ENCODE measurements around the gene ZBTB48.

Gene ZBTB48

DNA sequence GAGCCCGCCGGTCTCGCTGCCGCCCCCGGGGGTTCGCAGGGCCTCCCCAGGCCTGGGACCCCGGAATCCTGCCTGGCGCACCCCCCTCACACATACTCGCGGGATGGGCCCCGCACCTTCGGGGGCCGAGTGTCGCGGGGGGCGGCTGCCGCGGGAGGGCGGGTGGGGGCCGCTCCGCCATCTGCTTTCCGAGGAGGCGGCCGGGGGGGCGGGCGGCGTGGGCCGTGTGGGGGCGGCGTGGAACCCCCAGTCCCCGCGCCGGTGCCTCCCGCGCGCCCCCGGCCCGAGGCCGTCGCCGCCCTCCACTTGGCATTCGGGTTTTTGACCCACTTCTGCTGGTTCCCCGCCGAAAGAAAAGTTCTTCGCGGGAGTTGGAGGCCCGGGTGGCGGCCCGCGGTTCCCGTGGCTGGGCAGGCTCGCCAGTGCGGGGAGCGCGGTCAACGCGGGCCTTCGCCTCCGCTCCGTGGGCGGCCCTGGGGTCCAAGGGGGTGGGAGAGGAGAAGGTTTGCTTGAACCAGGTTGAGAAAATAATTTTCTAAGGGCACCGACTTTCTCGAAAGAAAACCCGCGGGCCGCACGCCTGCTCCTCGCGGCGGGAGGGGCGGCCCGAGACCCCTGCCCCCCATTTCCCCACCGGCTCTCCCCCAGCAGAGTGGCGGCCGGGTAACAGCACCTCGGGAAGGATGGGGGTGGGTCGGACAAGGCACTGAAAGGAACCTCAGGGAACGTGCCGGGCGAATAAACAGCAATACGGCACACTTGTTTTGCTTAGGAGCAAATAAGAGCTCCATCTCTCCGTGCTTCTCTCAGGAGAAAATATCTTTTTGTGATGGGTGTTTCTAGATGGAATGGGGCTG is 35.4 kb downstream of the ZBTB48 start:
- H3K9ac ChIP-seq (ENCODE audit: low read depth, low read length), result peak overlapping the region; percentile 73
- peaks cover 10% of the 10 kb centered on the region for H3K27me3 ChIP-seq (ENCODE audit: insufficient read depth, low read length)
- no peaks in the 10 kb centered on the region; the same call in 1 of the 2 replicates for H3K4me1 ChIP-seq (ENCODE audit: insufficient read depth, low read length)
- peaks cover 36% of the 10 kb centered on the region for H3K36me3 ChIP-seq (ENCODE audit: insufficient read depth, low read length)
- no peaks in the 10 kb centered on the region for H3K9me3 ChIP-seq (ENCODE audit: insufficient read depth, low read depth, low read length)
- 1% methylated on average over 78 of the region's 82 CpGs for WGBS
- H3K4me3 ChIP-seq (ENCODE audit: low read length), result peak overlapping the region; percentile 84
- H3K27ac ChIP-seq (ENCODE audit: low read depth, low read length), result peak overlapping the region; percentile 55; the same call in 1 of the 2 replicates

DNA sequence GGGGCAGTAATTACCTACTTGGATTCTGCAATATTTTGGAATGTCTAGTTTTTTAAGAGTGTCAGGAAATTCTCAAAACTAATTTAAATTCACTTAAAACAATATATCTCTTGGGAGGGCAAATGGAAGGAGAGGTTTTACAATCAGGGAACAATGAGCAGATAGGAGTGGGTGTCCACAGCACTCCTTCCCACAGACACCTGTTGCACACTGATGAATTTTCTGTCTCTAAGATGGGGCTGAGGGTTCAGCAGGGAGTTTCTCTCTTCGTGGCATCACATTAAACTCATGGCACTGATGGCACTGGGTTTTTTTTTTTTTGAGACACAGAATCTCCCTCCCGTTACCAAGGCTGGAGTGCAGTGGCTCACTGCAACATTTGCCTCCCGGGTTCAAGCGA is 39.3 kb downstream of the ZBTB48 start:
- Histone ChIP-seq H3K36me3 (ENCODE audit: insufficient read depth, low read length) (peaks cover 74% of the 10 kb centered on the region), H3K9me3 (ENCODE audit: insufficient read depth, low read depth, low read length) (no peaks in the 10 kb centered on the region), H3K4me3 (ENCODE audit: low read length) (no peak overlapping the region), H3K9ac (ENCODE audit: low read depth, low read length) (no peak overlapping the region), H3K27ac (ENCODE audit: low read depth, low read length) (no peak overlapping the region), H3K4me1 (ENCODE audit: insufficient read depth, low read length) (0 out of 2 replicates have a peak, but pooled peaks cover 1% of the 10 kb centered on the region), H3K27me3 (ENCODE audit: insufficient read depth, low read length) (no peaks in the 10 kb centered on the region)
- WGBS, result 95% methylated on average over 4 of the region's 4 CpGs

DNA sequence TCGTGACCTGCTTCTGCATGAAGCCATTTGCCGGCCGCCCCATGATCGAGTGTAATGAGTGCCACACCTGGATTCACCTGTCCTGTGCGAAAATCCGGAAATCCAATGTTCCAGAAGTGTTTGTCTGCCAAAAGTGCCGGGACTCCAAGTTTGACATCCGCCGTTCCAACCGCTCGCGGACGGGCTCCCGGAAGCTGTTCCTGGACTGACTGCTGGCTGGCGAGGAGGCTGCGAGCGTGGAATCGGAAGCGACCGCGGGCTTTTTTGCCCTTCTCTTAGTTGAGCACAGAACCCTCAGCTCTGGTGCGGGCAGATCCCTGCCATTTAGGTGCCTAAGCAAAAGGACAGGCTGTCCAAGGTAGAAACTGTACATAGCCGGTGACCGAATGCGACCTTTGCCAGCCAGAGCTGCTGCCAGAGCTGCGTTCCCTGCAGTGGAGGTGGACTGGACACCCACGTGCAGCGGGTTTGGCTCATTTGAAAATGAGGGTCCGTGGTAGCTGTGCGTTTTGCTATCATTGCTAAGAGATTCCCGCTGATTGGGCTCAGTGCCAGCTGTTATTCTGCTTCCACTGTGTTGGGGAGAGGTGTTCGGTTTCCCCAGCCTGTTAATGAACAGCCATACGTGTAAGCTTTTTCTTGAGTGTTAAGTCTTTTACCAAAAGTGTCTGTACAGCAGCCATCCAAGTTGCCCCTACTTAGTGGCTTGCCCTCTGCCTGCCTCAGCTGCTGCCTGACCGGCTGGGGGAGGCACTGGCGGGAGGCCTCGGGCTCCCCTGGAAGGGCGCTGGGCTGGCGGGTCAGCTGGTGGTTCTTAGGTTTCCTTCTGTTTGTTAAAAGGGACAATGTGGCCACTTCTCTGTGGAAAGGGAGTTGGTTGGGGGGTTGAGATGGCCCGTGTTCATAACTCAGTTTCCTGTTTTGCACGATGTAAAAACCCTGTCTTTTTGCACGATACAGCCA is 41.9 kb downstream of the ZBTB48 start:
- H3K9me3 ChIP-seq (ENCODE audit: insufficient read depth, low read depth, low read length), result no peaks in the 10 kb centered on the region
- no peaks in the 10 kb centered on the region for H3K27me3 ChIP-seq (ENCODE audit: insufficient read depth, low read length)
- no peak overlapping the region for H3K27ac ChIP-seq (ENCODE audit: low read depth, low read length)
- peaks cover 71% of the 10 kb centered on the region for H3K36me3 ChIP-seq (ENCODE audit: insufficient read depth, low read length)
- H3K4me3 ChIP-seq (ENCODE audit: low read length), result no peak overlapping the region
- H3K4me1 ChIP-seq (ENCODE audit: insufficient read depth, low read length), result 0 out of 2 replicates have a peak, but pooled peaks cover 2% of the 10 kb centered on the region
- no peak overlapping the region for H3K9ac ChIP-seq (ENCODE audit: low read depth, low read length)
- 95% methylated on average over 41 of the region's 41 CpGs for whole genome bisulfite sequencing

DNA sequence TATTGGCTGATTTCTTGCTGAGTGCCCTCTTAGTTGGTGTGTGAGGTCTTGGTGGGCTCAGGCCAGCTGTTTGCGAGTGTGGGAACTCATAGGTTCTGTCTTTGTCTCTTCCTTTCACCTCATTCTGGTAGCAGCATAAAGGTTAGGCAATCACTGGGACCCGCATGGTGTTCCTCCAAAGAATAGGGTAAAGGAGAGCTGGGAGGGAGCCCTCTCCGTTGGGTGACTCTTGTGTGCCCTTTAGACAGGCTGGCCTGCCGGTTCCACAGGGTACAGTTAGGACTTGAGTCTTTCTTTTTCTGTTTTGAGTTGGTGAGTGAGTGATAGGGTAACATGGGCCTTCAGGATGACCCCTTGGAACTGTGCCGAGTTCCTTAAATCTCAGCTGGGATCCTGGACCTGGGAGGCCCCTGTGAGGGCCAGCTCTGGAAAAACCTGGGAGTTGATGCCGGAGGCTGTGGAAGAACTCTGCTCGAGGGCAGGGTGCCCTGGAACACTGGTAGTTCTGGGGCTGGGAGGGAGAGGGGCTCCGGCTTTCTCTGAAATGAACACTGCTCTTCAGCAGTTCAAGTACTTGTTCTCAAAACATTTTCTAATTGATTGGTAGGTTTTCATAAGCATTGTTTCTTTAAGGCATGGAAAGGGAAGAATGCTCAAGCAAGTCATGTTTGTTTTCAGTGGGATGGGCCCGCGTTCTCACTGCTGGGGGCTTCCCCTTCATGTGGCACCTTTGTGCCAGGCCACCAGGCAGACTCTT is 42.8 kb downstream of the ZBTB48 start:
- H3K36me3 ChIP-seq (ENCODE audit: insufficient read depth, low read length), result peaks cover 71% of the 10 kb centered on the region
- H3K27me3 ChIP-seq (ENCODE audit: insufficient read depth, low read length), result no peaks in the 10 kb centered on the region
- H3K9me3 ChIP-seq (ENCODE audit: insufficient read depth, low read depth, low read length), result no peaks in the 10 kb centered on the region
- H3K4me3 ChIP-seq (ENCODE audit: low read length), result no peak overlapping the region
- WGBS, result 93% methylated on average over 10 of the region's 10 CpGs
- no peak overlapping the region for H3K9ac ChIP-seq (ENCODE audit: low read depth, low read length)
- no peak overlapping the region for H3K27ac ChIP-seq (ENCODE audit: low read depth, low read length)
- 0 out of 2 replicates have a peak, but pooled peaks cover 2% of the 10 kb centered on the region for H3K4me1 ChIP-seq (ENCODE audit: insufficient read depth, low read length)

DNA sequence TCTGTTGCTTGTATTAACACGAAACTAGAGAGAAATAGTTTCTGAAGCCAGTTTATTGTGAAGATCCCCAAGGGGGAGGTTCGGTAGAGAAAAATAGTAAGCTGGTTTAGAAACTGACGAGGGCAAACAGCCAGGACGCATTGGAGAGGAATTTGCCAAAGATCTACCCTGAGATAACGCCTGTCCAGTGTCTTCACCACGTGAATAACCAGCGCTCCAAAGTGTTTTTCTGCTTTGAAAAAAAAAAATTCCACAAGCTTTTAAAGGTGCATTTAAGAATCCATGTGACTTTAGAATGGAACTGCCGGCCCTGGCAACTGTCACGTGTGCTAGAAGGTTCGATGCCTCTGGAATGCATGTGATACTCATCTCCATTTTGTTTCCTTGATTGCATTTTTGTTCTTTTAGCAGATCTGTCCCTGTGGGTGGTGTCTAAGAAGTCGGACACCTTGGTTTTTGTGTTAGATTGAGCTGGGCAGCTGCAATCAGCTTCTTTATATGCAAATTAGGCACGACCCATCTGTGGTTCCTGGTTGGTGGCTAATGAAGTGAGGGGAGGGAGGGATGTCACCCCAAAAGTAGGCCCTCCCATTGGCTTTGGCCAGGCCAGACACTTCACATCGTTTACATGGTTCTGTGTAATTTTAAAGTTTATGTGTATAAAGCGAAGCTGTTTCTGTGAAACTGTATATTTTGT is 43.6 kb downstream of the ZBTB48 start:
- WGBS, result 93% methylated on average over 14 of the region's 14 CpGs
- no peak overlapping the region for H3K4me3 ChIP-seq (ENCODE audit: low read length)
- H3K36me3 ChIP-seq (ENCODE audit: insufficient read depth, low read length), result peaks cover 71% of the 10 kb centered on the region
- H3K9me3 ChIP-seq (ENCODE audit: insufficient read depth, low read depth, low read length), result no peaks in the 10 kb centered on the region
- H3K27me3 ChIP-seq (ENCODE audit: insufficient read depth, low read length), result no peaks in the 10 kb centered on the region
- H3K9ac ChIP-seq (ENCODE audit: low read depth, low read length), result no peak overlapping the region
- 0 out of 2 replicates have a peak, but pooled peaks cover 2% of the 10 kb centered on the region for H3K4me1 ChIP-seq (ENCODE audit: insufficient read depth, low read length)
- H3K27ac ChIP-seq (ENCODE audit: low read depth, low read length), result no peak overlapping the region

DNA sequence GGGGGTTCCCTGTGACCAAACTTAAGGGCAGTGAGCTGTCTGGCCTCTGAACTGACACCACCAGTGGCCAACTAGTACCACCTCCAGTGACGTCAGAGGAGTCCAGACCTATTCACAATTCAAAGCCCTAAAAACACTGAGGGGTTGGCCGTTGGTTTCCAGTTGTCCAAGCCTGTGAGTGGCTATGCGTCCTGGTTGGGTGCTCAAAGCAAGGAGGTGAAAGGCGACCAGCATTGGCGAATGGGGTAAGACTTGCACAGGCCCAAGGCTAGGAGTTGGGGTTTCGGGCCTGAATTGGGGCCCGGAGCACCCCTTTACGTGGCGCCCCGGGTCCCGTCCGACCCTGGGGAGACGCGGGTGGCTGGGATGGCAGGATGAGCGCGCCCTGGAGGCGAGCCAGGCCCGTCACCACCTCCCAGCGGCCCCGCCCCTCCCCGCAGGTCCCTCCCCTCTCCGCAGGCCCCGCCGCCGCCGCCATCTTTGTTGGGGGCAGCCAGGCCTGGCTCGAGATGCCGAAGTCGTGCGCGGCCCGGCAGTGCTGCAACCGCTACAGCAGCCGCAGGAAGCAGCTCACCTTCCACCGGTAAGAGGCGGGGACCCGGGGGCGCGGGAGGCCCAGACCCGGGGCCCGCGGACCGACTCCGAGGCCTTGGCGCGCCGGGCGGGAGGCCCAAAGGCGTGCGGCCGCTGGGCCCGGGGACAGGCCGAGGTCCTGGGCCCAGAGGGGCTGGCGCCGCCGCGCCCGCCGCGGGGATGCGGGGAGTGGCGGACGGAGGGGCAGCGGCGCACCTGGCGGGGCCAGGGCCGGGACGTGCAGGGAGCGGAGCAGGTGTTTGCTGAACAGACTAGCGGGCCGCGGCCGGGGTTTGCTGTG is 45.2 kb downstream of the ZBTB48 start, which contains the start of gene THAP3:
TSS of gene THAP3 (plus strand) at position 159 of the 874 bp plus-strand sequence. CDS start at position 510, 351 bp downstream.
- no peaks in the 10 kb centered on the region for H3K9me3 ChIP-seq (ENCODE audit: insufficient read depth, low read depth, low read length)
- H3K9ac ChIP-seq (ENCODE audit: low read depth, low read length), result peak within 1 kb of the TSS; percentile 86
- H3K4me1 ChIP-seq (ENCODE audit: insufficient read depth, low read length), result 0 out of 2 replicates have a peak, but pooled peaks cover 2% of the 10 kb centered on the region
- peak within 1 kb of the TSS; percentile 81 for H3K4me3 ChIP-seq (ENCODE audit: low read length)
- 2% methylated on average over 73 of the region's 73 CpGs for WGBS
- peak within 1 kb of the TSS; percentile 91 for H3K27ac ChIP-seq (ENCODE audit: low read depth, low read length)
- H3K36me3 ChIP-seq (ENCODE audit: insufficient read depth, low read length), result peaks cover 71% of the 10 kb centered on the region
- H3K27me3 ChIP-seq (ENCODE audit: insufficient read depth, low read length), result no peaks in the 10 kb centered on the region

DNA sequence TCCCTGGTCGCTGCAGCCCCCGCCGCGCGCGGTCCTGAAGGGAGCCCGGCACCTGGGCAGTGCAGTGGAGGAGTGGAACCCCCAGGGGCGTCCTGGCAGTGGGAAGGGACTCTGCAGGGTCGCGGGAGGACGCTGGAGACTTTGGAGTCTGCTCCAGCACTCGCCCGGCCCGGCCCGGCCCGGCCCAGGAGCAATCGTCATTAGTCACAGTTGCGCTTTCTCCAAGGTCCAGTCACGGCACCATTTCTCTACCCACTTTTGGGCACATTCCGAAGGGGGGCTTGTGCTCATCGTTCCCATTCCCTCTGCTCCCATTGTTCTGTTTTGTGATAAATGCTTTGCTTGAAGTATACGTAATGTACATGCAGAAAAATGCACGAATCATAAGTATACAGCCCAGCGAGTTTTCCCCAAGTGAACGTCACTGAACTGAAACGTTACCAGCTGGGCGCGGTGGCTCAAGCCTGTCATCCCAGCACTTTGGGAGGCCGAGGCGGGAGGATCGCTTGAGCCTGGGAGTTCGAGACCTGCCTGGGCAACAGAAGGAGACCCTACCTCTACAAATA is 45.9 kb downstream of the ZBTB48 start:
- Histone ChIP-seq H3K27me3 (ENCODE audit: insufficient read depth, low read length) (no peaks in the 10 kb centered on the region), H3K9me3 (ENCODE audit: insufficient read depth, low read depth, low read length) (no peaks in the 10 kb centered on the region), H3K36me3 (ENCODE audit: insufficient read depth, low read length) (peaks cover 69% of the 10 kb centered on the region), H3K4me3 (ENCODE audit: low read length) (peak overlapping the region; percentile 81), H3K9ac (ENCODE audit: low read depth, low read length) (peak overlapping the region; percentile 86), H3K27ac (ENCODE audit: low read depth, low read length) (peak overlapping the region; percentile 91; the same call in 1 of the 2 replicates), H3K4me1 (ENCODE audit: insufficient read depth, low read length) (0 out of 2 replicates have a peak, but pooled peaks cover 2% of the 10 kb centered on the region)
- 25% methylated on average over 32 of the region's 32 CpGs for WGBS

DNA sequence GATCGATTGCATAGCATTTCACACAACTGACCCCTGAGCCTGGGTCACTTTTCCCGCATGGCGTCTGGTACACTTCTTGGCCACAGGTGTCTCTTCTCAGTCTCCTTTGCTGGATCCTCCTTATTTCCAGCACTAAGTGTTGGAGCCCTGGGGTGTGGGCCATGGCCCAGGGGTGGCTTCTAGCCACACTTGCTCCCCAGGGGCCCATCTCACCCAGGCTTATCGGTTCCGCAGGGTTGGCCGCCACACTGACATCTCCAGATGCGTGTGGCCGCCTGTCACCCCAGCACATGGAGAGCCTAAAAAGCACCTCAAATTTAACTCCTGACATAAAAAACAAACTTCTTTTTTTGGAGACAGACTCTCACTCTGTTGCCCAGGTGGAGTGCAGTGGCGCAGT is 47.2 kb downstream of the ZBTB48 start:
- WGBS, result 97% methylated on average over 9 of the region's 9 CpGs
- no peak overlapping the region for H3K27ac ChIP-seq (ENCODE audit: low read depth, low read length)
- H3K36me3 ChIP-seq (ENCODE audit: insufficient read depth, low read length), result peaks cover 55% of the 10 kb centered on the region
- no peaks in the 10 kb centered on the region for H3K9me3 ChIP-seq (ENCODE audit: insufficient read depth, low read depth, low read length)
- H3K9ac ChIP-seq (ENCODE audit: low read depth, low read length), result no peak overlapping the region
- no peak overlapping the region for H3K4me3 ChIP-seq (ENCODE audit: low read length)
- H3K4me1 ChIP-seq (ENCODE audit: insufficient read depth, low read length), result 0 out of 2 replicates have a peak, but pooled peaks cover 2% of the 10 kb centered on the region
- H3K27me3 ChIP-seq (ENCODE audit: insufficient read depth, low read length), result no peaks in the 10 kb centered on the region

DNA sequence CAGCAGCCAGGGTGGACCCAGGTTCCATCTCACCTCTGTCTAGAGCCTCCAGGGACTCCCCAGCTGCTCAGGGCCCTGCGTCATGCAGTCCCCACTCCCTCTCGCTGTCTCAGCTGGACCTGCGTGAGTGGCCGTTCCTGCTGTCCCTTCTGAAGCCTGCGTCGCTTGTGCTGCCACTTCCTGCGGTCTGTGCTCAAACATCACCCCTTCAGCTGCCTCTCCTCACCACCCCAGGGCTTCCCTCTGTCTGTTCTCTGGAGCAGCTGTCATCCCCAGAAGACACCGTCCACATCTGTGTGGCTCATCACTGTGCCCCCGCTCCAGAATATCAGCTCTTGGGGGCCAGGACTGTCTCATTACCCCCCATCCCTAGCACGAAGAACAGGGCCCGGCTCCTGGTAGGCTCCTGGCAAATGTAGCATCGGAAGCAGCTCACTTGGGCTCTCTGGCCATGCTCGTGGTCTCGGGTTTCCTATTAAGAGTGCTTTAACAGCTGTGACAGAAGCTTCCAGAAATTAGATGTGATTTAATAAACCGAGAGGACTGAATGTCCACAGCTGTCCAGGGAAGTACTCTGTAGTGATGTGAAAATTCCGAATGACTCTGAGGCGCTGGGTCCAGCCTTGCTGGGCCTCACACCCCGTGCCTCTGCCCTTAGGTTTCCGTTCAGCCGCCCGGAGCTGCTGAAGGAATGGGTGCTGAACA is 48.2 kb downstream of the ZBTB48 start:
- Histone ChIP-seq H3K9me3 (ENCODE audit: insufficient read depth, low read depth, low read length) (no peaks in the 10 kb centered on the region), H3K4me3 (ENCODE audit: low read length) (no peak overlapping the region), H3K9ac (ENCODE audit: low read depth, low read length) (0 out of 2 replicates have a peak overlapping the region, but pooled peaks have one; percentile 14), H3K36me3 (ENCODE audit: insufficient read depth, low read length) (peaks cover 53% of the 10 kb centered on the region), H3K27me3 (ENCODE audit: insufficient read depth, low read length) (no peaks in the 10 kb centered on the region), H3K27ac (ENCODE audit: low read depth, low read length) (no peak overlapping the region), H3K4me1 (ENCODE audit: insufficient read depth, low read length) (0 out of 2 replicates have a peak, but pooled peaks cover 2% of the 10 kb centered on the region)
- 94% methylated on average over 21 of the region's 21 CpGs for WGBS

All from HUES64 (cell line).